Measurements from ENCODE around the gene RPL27.

- TF ChIP-seq, protein P1, sequence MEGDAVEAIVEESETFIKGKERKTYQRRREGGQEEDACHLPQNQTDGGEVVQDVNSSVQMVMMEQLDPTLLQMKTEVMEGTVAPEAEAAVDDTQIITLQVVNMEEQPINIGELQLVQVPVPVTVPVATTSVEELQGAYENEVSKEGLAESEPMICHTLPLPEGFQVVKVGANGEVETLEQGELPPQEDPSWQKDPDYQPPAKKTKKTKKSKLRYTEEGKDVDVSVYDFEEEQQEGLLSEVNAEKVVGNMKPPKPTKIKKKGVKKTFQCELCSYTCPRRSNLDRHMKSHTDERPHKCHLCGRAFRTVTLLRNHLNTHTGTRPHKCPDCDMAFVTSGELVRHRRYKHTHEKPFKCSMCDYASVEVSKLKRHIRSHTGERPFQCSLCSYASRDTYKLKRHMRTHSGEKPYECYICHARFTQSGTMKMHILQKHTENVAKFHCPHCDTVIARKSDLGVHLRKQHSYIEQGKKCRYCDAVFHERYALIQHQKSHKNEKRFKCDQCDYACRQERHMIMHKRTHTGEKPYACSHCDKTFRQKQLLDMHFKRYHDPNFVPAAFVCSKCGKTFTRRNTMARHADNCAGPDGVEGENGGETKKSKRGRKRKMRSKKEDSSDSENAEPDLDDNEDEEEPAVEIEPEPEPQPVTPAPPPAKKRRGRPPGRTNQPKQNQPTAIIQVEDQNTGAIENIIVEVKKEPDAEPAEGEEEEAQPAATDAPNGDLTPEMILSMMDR (IDR thresholded peaks at IDR 0.05; ENCODE audit: borderline replicate concordance, extremely low read depth, low read length, poor library complexity, severe bottlenecking) = no peak
- TF ChIP-seq EZH2 (IDR thresholded peaks at IDR 0.05; ENCODE audit: borderline replicate concordance, low read depth, low read length, severe bottlenecking) = no peak
Observed at GRCh38 chr17:42985225-42985624, 13.0 kb upstream of the RPL27 start.
